Astrocyte (in vitro differentiated cells and primary cell): ENCODE results near the gene WEE2. TPM values are rescaled to one million over a fixed set of nuclear protein-coding genes. Genes with fewer than 3 reads are reported as not detected.

Source experiments
- DNase-seq: peaks from one replicate; pipeline ENCODE4 v3.0.0-alpha.2; 2010; ENCODE audit warnings: low read depth
- FAIRE-seq: peaks from 2 replicates; lab custom pipeline; 2011; peaks lifted over from hg19 to GRCh38; lab: Jason Lieb, UNC
- H2AFZ ChIP-seq: 2 replicates; pipeline ENCODE4 v1.6.0; 2012; ENCODE audit warnings: low read depth, low read length, inconsistent platforms
- H3K27ac ChIP-seq: 2 replicates; pipeline ENCODE4 v1.5.1; 2011; ENCODE audit warnings: low read depth, low read length, inconsistent platforms
- H3K27me3 ChIP-seq: 2 replicates; pipeline ENCODE4 v1.6.0; 2011; ENCODE audit warnings: low read length, inconsistent platforms; ENCODE audit not compliant: insufficient read depth
- H3K36me3 ChIP-seq: 2 replicates; pipeline ENCODE4 v1.5.1; 2011; ENCODE audit warnings: low read length, inconsistent platforms; ENCODE audit not compliant: insufficient read depth
- H3K4me1 ChIP-seq: 2 replicates; pipeline ENCODE4 v1.5.1; 2011; ENCODE audit warnings: low read length, inconsistent platforms; ENCODE audit not compliant: insufficient read depth
- H3K4me2 ChIP-seq: 2 replicates; pipeline ENCODE4 v1.6.0; 2012; ENCODE audit warnings: low read length, inconsistent platforms
- H3K4me3 ChIP-seq: 2 replicates; pipeline ENCODE4 v1.5.1; 2011; ENCODE audit warnings: low read depth, mild to moderate bottlenecking, low read length, inconsistent platforms; ENCODE audit not compliant: insufficient read depth
- H3K79me2 ChIP-seq: 2 replicates; pipeline ENCODE4 v1.6.0; 2012; ENCODE audit warnings: mild to moderate bottlenecking, low read length, inconsistent platforms; ENCODE audit not compliant: insufficient read depth
- H3K9ac ChIP-seq: 2 replicates; pipeline ENCODE4 v1.6.0; 2012; ENCODE audit warnings: mild to moderate bottlenecking, low read length, inconsistent platforms
- H3K9me3 ChIP-seq: 2 replicates; pipeline ENCODE4 v1.5.1; 2012; ENCODE audit warnings: low read depth, mild to moderate bottlenecking, low read length, inconsistent platforms; ENCODE audit not compliant: insufficient read depth
- H4K20me1 ChIP-seq: 2 replicates; pipeline ENCODE4 v1.6.0; 2012; ENCODE audit warnings: low read length, inconsistent platforms; ENCODE audit not compliant: insufficient read depth
- H3K27ac Mint-ChIP-seq: one replicate; pipeline ENCODE4 v1.8.0; 2021; ENCODE audit warnings: mild to moderate bottlenecking, mixed read lengths; ENCODE audit not compliant: unreplicated experiment
- H3K27me3 Mint-ChIP-seq: one replicate; pipeline ENCODE4 v1.8.0; 2021; ENCODE audit warnings: low read depth, mixed read lengths; ENCODE audit not compliant: unreplicated experiment
- H3K36me3 Mint-ChIP-seq: one replicate; pipeline ENCODE4 v1.8.0; 2021; ENCODE audit warnings: low read depth, mixed read lengths; ENCODE audit not compliant: unreplicated experiment
- H3K4me1 Mint-ChIP-seq: one replicate; pipeline ENCODE4 v1.8.0; 2021; ENCODE audit warnings: low read depth, mixed read lengths; ENCODE audit not compliant: unreplicated experiment
- H3K4me3 Mint-ChIP-seq: one replicate; pipeline ENCODE4 v1.8.0; 2021; ENCODE audit warnings: mild to moderate bottlenecking, moderate library complexity, mixed read lengths; ENCODE audit not compliant: unreplicated experiment
- H3K9me3 Mint-ChIP-seq: one replicate; pipeline ENCODE4 v1.8.0; 2021; ENCODE audit warnings: mild to moderate bottlenecking, mixed read lengths; ENCODE audit not compliant: unreplicated experiment
- EZH2 ChIP-seq: IDR thresholded peaks from 2 replicates; pipeline ENCODE4 v1.6.1; 2012; ENCODE audit warnings: mild to moderate bottlenecking, low read length, inconsistent platforms; ENCODE audit not compliant: insufficient read depth
- total RNA-seq: library from RNA; stranded (reverse); gene quantifications from 2 replicates; pipeline ENCODE4 v1.2.1, GENCODE V29; 2021
- TF ChIP-seq, protein P1 (sequence below): IDR thresholded peaks from 2 replicates; pipeline ENCODE4 v1.5.1; 2011; ENCODE audit warnings: low read depth, mild to moderate bottlenecking, inconsistent platforms, low read length, moderate library complexity; ENCODE audit not compliant: insufficient read depth

The WEE2 gene
- total RNA-seq, 1 donor from 2014 or later: not detected

DNA sequence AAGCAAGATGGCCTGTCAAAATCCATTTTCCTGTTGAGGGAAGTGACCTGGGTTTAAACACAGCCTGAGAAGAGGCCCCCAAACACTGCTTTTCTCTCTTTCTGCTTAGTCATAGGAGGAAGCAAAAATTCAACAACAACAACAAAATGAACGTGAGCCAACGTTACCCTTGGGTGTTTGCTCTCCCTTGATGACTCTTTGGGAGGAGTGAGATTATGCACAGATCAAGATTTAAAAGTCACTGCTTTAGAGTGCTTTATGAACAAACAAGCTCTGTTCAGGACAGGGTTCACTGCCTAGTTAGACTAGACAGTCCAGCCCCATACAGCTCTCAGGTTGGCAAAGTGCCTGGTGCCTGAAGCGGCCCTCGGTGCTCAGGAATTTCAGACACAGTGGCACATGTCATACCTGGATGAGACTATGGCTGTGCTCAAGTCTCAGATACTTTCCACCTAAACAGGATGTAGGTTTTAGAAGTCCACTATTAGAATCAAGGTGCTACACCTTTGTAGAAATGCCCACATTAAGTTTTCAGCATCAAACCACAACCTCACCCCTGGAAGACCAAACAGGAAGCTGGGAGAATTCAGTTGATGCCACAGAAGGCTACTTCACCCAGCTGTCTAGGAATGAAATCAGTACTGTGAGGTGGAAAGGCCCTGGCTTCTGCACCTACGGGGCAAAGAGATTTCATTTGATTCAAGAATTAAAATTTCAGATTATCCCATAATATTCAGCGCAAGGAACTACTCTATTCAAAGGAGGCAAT, 44.9 kb upstream of the WEE2 start:
- no peak overlapping the region for H3K9ac ChIP-seq
- Mint-ChIP-seq H3K4me3 (no peak overlapping the region), H3K27ac (no peak overlapping the region), H3K36me3 (peaks cover 32% of the 10 kb centered on the region), H3K9me3 (peaks cover 3% of the 10 kb centered on the region), H3K27me3 (no peaks in the 10 kb centered on the region), H3K4me1 (peaks cover 4% of the 10 kb centered on the region)
- H3K79me2 ChIP-seq: no peaks in the 10 kb centered on the region
- H3K4me1 ChIP-seq: no peaks in the 10 kb centered on the region
- H3K36me3 ChIP-seq: peaks cover 6% of the 10 kb centered on the region
- H4K20me1 ChIP-seq: no peaks in the 10 kb centered on the region
- H3K27me3 ChIP-seq: no peaks in the 10 kb centered on the region
- FAIRE-seq (no peak), DNase-seq (no peak)
- no peak overlapping the region for H3K4me3 ChIP-seq
- H3K27ac ChIP-seq: no peak overlapping the region
- TF ChIP-seq, protein P1, sequence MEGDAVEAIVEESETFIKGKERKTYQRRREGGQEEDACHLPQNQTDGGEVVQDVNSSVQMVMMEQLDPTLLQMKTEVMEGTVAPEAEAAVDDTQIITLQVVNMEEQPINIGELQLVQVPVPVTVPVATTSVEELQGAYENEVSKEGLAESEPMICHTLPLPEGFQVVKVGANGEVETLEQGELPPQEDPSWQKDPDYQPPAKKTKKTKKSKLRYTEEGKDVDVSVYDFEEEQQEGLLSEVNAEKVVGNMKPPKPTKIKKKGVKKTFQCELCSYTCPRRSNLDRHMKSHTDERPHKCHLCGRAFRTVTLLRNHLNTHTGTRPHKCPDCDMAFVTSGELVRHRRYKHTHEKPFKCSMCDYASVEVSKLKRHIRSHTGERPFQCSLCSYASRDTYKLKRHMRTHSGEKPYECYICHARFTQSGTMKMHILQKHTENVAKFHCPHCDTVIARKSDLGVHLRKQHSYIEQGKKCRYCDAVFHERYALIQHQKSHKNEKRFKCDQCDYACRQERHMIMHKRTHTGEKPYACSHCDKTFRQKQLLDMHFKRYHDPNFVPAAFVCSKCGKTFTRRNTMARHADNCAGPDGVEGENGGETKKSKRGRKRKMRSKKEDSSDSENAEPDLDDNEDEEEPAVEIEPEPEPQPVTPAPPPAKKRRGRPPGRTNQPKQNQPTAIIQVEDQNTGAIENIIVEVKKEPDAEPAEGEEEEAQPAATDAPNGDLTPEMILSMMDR: no peak
- TF ChIP-seq EZH2: no peak
- no peak overlapping the region for H3K4me2 ChIP-seq
- no peaks in the 10 kb centered on the region for H3K9me3 ChIP-seq
- no peak overlapping the region for H2AFZ ChIP-seq

- Mint-ChIP-seq H3K27me3 (no peaks in the 10 kb centered on the region), H3K4me3 (no peak overlapping the region), H3K4me1 (peaks cover 4% of the 10 kb centered on the region), H3K36me3 (peaks cover 35% of the 10 kb centered on the region), H3K9me3 (peaks cover 3% of the 10 kb centered on the region), H3K27ac (no peak overlapping the region)
- Histone ChIP-seq H3K79me2 (no peaks in the 10 kb centered on the region), H3K36me3 (peaks cover 5% of the 10 kb centered on the region), H3K27me3 (no peaks in the 10 kb centered on the region), H3K4me3 (no peak overlapping the region), H4K20me1 (no peaks in the 10 kb centered on the region), H3K4me1 (no peaks in the 10 kb centered on the region), H3K27ac (no peak overlapping the region), H3K4me2 (no peak overlapping the region), H3K9ac (no peak overlapping the region), H2AFZ (no peak overlapping the region), H3K9me3 (no peaks in the 10 kb centered on the region)
- TF ChIP-seq EZH2: no peak
- TF ChIP-seq, protein P1: no peak
- DNase-seq: no peak
- FAIRE-seq: no peak
These were observed 43.7 kb upstream of the WEE2 start for GRCh38 chr7:141664450-141664849.
